ENCODE measurements around the gene CNGB1. TPM values are rescaled to one million over a fixed set of nuclear protein-coding genes. Genes with fewer than 3 reads are reported as not detected.
A peak's percentile ranks its signal among the peaks of the same experiment; 100 is the strongest.

CNGB1 gene
- total and polyA plus RNA-seq, 2 of the 13 experiments (the other 11 are each of a cell fraction or from before 2014, with no cell fraction given), result 0.02 to 0.15 TPM

DNA sequence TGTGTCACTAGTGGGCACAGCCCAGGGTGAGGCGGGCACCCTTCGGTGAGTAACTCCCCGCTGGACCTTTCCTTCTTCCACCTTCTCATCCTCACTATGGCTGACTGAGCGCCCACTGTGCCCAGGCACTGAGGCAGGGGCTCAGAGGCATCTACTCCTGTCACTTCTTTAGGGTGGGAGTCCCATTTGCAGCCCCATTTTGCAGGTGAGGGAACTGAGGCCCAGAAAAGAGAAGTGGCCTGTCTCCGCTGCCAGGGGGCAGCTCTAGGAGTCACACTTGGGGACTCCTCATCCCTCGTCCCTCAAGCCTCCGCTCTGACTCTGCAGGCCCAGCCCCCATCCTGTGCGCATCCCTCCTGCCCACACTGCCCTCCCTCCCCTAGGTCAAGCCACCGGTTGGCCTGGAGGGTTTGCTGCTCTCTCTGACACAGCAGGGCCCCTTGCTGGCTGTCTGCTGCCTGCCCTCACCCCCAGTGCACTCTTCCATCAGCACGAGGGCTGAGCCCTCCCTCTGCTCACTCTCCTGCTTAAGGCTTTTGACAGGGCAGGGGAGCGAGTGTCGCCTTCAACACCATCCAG lies 62.4 kb downstream of the CNGB1 start:
- in situ Hi-C loops (cut with HindIII; ENCODE audit: extremely low pct_ligation_motif_present, low pct_unique_long_range_greater_than_20kb), result no loop called here
- CTCF ChIA-PET (ENCODE audit: low intra/inter-chr PET ratio, low total read pairs), result no interaction called here

DNA sequence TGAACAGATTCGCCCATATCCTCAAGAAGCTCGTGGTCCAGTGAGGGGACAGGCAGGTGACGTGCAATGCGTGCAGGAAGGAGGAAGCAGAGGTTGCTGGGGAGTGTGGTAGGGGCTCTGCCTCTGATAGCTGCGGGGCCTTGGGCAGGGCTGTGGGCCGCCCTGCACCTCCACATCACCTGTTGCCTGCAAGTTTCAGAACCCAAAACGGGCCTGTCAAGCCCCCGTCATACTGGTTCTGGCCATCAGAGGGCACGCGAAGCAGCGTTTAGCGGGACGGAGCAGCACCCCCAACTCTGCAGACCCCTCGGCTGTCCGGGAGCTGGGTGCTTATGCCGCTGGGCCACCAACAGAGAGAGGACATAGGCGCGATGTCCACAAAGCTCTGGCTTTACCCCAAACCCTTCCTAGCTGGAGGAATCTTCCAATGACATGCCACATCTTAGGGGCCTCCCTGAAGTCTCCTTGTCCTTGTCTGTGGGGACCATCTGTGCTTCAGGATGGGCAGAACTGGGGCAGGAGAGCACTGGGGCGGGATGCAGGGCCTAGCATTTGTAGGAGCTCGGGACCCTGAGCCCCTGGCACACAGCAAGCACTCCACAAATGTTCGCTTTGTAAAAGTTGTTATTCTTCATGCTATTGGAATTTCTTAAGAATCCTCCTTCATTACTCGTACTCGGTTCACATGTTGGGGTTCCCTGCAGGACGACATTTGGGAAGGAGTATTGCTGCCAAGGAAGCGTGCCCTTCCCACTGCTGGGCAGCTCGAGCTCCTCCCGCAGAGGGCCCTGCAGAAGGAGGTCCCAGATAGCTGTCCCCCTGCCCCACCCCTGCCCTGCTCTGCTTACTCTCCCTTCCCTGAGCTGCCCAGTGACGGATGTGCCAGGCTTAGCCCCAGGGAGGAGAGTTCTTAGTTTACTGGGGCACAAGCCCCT lies 64.3 kb downstream of the CNGB1 start:
- ChIA-PET CTCF (ENCODE audit: low intra/inter-chr PET ratio, low total read pairs) (no interaction called here), POLR2A (interaction anchor here (1.1 to 2.4 kb wide), 3 partner anchors 13 to 44 kb away, joined by 3 to 8 read pairs (median 5); no protein-coding TSS in a partner anchor)
- no TSS peak for BruUV-seq (replicated peaks)
- no peak for FAIRE-seq
- ATAC-seq, result peak; percentile 62
- in situ Hi-C loops (cut with HindIII; ENCODE audit: extremely low pct_ligation_motif_present, low pct_unique_long_range_greater_than_20kb) (no loop called here), intact Hi-C loops (cut with micrococcal nuclease; ENCODE audit: unreplicated experiment) (no loop called here)
- no peaks in the 10 kb centered on the region for H4K20me1 ChIP-seq (ENCODE audit: insufficient read depth, low read length)
- H3K79me2 ChIP-seq (ENCODE audit: insufficient read depth, low read length), result no peaks in the 10 kb centered on the region
- H3K36me3 ChIP-seq (replicated peaks in 1 of 2; ENCODE audit: control insufficient read depth in 1 of 2, insufficient read depth in 2 of 2, low read length in 2 of 2), result no peaks in the 10 kb centered on the region
- H3K9ac ChIP-seq (ENCODE audit: insufficient read depth, low read depth, low read length), result no peak overlapping the region
- peaks cover 20% of the 10 kb centered on the region for H3K4me1 ChIP-seq (ENCODE audit: insufficient read depth, low read length)
- no peak overlapping the region for H2AFZ ChIP-seq (ENCODE audit: low read length)
- no peak overlapping the region for H3K4me3 ChIP-seq (replicated peaks in 1 of 3; ENCODE audit: insufficient read depth in 1 of 3, low read depth in 2 of 3, low read length in 3 of 3)
- 29% methylated on average over 16 of the region's 28 CpGs for WGBS (ENCODE audit: low lambda C conversion rate)
- no peak overlapping the region for H3K27ac ChIP-seq (ENCODE audit: extremely low read length, insufficient read depth, low read length)
- no peaks in the 10 kb centered on the region for H3K9me3 ChIP-seq (ENCODE audit: low read length)
- DNase-seq (ENCODE audit: low spot score), result no peak
- H3K4me2 ChIP-seq (ENCODE audit: low read depth, low read length), result no peak overlapping the region
- peaks cover 17 to 69% of the 10 kb centered on the region in 2 experiments for H3K27me3 ChIP-seq (ENCODE audit: control insufficient read depth in 1 of 2, insufficient read depth in 2 of 2, low read length in 2 of 2)
- TF ChIP-seq, protein P1, sequence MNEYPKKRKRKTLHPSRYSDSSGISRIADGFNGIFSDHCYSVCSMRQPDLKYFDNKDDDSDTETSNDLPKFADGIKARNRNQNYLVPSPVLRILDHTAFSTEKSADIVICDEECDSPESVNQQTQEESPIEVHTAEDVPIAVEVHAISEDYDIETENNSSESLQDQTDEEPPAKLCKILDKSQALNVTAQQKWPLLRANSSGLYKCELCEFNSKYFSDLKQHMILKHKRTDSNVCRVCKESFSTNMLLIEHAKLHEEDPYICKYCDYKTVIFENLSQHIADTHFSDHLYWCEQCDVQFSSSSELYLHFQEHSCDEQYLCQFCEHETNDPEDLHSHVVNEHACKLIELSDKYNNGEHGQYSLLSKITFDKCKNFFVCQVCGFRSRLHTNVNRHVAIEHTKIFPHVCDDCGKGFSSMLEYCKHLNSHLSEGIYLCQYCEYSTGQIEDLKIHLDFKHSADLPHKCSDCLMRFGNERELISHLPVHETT (CRISPR knock-in tag; conservative IDR thresholded peaks at IDR 0.05), result no peak
- TF ChIP-seq CEBPG (CRISPR knock-in tag; IDR thresholded peaks at IDR 0.05) (no peak), ZNF768 (CRISPR knock-in tag; IDR thresholded peaks at IDR 0.05) (peak; percentile 29; the same call in 1 of the 2 replicates), ERF (CRISPR knock-in tag; IDR thresholded peaks at IDR 0.05) (peak; percentile 23; the same call in 1 of the 2 replicates), RFX5 (IDR thresholded peaks at IDR 0.05; ENCODE audit: low read depth, low read length) (peak; percentile 83), ZIK1 (CRISPR knock-in tag; IDR thresholded peaks at IDR 0.05; ENCODE audit: borderline replicate concordance, low read depth) (0 out of 2 replicates have a peak, but pooled peaks have one; percentile 42), RAD21 (CRISPR knock-in tag; IDR thresholded peaks at IDR 0.05) (0 out of 2 replicates have a peak, but pooled peaks have one; percentile 31), ETV6 (CRISPR knock-in tag; conservative IDR thresholded peaks at IDR 0.05) (no peak)
- TF ChIP-seq, protein P2, sequence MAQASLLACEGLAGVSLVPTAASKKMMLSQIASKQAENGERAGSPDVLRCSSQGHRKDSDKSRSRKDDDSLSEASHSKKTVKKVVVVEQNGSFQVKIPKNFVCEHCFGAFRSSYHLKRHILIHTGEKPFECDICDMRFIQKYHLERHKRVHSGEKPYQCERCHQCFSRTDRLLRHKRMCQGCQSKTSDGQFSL (CRISPR knock-in tag; IDR thresholded peaks at IDR 0.05), result peak; percentile 64; the same call in 1 of the 2 replicates

More for the DNA sequence above, 62.4 kb downstream of the CNGB1 start:
- ATAC-seq (no peak), FAIRE-seq (no peak), DNase-seq (ENCODE audit: low spot score) (no peak)
- 59% methylated on average over 12 of the region's 12 CpGs for WGBS (ENCODE audit: low lambda C conversion rate)
- Histone ChIP-seq H3K4me3 (replicated peaks in 1 of 3; ENCODE audit: insufficient read depth in 1 of 3, low read depth in 2 of 3, low read length in 3 of 3) (no peak overlapping the region), H3K27ac (ENCODE audit: extremely low read length, insufficient read depth, low read length) (no peak overlapping the region), H3K27me3 (ENCODE audit: control insufficient read depth in 1 of 2, insufficient read depth in 2 of 2, low read length in 2 of 2) (peaks cover 17 to 64% of the 10 kb centered on the region in 2 experiments), H4K20me1 (ENCODE audit: insufficient read depth, low read length) (no peaks in the 10 kb centered on the region), H3K9ac (ENCODE audit: insufficient read depth, low read depth, low read length) (no peak overlapping the region), H3K4me2 (ENCODE audit: low read depth, low read length) (no peak overlapping the region), H3K36me3 (replicated peaks in 1 of 2; ENCODE audit: control insufficient read depth in 1 of 2, insufficient read depth in 2 of 2, low read length in 2 of 2) (no peaks in the 10 kb centered on the region), H2AFZ (ENCODE audit: low read length) (no peak overlapping the region), H3K4me1 (ENCODE audit: insufficient read depth, low read length) (peaks cover 6% of the 10 kb centered on the region), H3K79me2 (ENCODE audit: insufficient read depth, low read length) (no peaks in the 10 kb centered on the region), H3K9me3 (ENCODE audit: low read length) (no peaks in the 10 kb centered on the region)
- POLR2A ChIA-PET, result no interaction called here
- intact Hi-C loops (cut with micrococcal nuclease; ENCODE audit: unreplicated experiment), result no loop called here
- BruUV-seq (replicated peaks), result no TSS peak
- TF ChIP-seq ZNF629 (CRISPR knock-in tag; conservative IDR thresholded peaks at IDR 0.05), result peak; percentile 68
- TF ChIP-seq, protein P3, sequence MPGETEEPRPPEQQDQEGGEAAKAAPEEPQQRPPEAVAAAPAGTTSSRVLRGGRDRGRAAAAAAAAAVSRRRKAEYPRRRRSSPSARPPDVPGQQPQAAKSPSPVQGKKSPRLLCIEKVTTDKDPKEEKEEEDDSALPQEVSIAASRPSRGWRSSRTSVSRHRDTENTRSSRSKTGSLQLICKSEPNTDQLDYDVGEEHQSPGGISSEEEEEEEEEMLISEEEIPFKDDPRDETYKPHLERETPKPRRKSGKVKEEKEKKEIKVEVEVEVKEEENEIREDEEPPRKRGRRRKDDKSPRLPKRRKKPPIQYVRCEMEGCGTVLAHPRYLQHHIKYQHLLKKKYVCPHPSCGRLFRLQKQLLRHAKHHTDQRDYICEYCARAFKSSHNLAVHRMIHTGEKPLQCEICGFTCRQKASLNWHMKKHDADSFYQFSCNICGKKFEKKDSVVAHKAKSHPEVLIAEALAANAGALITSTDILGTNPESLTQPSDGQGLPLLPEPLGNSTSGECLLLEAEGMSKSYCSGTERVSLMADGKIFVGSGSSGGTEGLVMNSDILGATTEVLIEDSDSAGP (CRISPR knock-in tag; IDR thresholded peaks at IDR 0.05; ENCODE audit: borderline replicate concordance), result no peak
- TF ChIP-seq ZMYM3 (CRISPR knock-in tag; IDR thresholded peaks at IDR 0.05), result 0 out of 2 replicates have a peak, but pooled peaks have one; percentile 21

Measured in HepG2 (cell line).